HG03432 (cell line): Measurements from ENCODE around the gene NUP153.
"Not testable (repeated sequence)": the region's sequence is repeated elsewhere in the genome, so short reads cannot be mapped to it uniquely, and the experiment has no call there.

ENCODE experiments used
- ATAC-seq: cut with Tn5 transposase; IDR thresholded peaks from one replicate; pipeline ENCODE4 v1.9.1; 2021; ENCODE audit warnings: mild to moderate bottlenecking, moderate library complexity; ENCODE audit not compliant: unreplicated experiment

NUP153 gene

DNA sequence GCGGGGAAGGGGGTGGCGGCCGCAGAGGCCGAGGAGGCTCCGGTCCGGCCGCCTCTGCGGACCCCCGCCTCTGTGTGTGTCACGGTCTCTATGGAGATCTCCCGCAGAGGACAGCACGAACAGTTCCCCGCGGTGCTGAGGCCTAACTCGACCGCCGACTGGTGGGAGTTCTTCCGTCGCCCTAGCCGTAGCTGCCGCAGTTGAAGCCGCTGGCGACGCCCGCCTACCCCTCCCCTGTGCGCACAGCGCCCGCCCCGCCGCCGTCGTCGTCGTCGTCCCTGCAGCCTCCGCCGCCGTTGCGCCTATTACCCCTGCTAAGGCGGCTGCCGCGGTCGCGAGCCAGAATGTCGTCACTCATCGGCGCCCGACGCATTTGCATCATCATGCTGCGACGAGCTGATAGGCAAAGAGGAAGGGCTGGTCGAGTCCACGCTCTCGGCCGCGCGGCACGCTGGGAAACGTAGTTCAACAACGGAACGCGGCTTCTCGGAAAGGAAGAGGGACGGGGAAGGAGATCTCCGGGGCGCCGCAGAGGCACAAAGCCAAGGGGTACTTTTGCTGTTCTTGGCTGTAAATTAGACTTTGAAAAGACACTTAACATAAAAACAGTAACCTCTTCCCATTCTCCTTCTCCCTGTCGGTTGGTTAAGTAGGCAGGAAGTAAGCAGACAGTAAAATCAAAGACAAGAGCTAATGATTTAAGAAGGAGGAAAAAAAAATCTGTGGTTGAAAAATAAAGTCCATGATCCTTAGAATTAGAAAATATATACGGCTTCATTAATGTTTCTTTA, at the start of gene NUP153:
Gene NUP153, minus strand, starts transcription at position 346 of the 791 bp plus-strand sequence. CDS start 538 bp downstream, outside the sequence.
- ATAC-seq: peak; percentile 66

DNA sequence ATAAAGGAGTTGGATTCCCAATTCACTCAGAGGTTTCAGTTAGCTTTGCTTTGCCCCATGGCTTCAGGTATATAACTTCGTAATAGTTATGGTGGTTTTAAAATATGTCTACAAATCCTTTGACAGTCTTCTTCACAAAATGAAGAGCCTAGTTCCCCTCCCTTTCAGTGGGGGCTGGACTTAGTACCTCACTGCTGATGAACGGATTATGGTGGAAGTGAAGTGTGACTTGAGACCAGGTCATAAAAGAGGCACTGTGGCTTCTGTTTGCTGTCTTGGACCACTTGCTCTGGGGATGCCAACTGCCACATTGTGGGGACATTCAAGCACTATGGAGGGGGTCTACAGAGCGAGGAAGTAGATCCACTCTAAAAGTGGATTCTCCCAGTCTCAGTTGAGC, 47.5 kb upstream of the NUP153 start:
- ATAC-seq: no peak

DNA sequence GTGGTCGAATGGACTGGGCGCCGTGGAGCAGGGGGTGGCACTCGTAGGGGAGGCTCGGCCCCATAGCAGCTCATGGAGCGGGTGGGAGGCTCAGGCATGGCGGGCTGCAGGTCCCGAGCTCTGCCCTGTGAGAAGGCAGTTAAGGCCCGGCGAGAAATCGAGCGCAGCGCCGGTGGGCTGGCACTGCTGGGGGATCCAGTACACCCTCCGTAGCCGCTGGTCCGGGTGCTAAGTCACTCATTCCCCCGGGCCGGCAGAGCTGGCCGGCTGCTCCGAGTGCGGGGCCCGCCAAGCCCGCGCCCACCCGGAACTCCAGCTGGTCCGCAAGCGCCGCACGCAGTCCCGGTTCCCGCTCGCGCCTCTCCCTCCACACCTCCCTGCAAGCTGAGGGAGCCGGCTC, 38.6 kb upstream of the NUP153 start:
- not testable (repeated sequence) for ATAC-seq

DNA sequence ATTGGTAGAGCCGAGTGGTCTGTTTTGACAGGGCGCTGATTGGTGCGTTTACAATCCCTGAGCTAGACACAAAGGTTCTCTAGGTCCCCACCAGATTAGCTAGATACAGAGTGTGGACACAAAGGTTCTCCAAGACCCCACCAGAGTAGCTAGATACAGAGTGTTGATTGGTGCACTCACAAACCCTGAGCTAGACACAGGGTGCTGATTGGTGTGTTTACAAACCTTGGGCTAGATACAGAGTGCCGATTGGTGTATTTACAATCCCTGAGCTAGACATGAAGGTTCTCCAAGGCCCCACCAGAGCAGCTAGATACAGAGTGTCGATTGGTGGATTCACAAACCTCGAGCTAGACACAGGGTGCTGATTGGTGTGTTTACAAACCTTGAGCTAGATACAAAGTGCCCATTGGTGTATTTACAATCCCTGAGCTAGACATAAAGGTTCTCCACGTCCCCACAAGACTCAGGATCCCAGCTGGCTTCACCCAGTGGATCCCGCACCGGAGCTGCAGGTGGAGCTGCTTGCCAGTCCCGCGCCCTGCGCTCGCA, 38.1 kb upstream of the NUP153 start:
- ATAC-seq: not testable (repeated sequence)

DNA sequence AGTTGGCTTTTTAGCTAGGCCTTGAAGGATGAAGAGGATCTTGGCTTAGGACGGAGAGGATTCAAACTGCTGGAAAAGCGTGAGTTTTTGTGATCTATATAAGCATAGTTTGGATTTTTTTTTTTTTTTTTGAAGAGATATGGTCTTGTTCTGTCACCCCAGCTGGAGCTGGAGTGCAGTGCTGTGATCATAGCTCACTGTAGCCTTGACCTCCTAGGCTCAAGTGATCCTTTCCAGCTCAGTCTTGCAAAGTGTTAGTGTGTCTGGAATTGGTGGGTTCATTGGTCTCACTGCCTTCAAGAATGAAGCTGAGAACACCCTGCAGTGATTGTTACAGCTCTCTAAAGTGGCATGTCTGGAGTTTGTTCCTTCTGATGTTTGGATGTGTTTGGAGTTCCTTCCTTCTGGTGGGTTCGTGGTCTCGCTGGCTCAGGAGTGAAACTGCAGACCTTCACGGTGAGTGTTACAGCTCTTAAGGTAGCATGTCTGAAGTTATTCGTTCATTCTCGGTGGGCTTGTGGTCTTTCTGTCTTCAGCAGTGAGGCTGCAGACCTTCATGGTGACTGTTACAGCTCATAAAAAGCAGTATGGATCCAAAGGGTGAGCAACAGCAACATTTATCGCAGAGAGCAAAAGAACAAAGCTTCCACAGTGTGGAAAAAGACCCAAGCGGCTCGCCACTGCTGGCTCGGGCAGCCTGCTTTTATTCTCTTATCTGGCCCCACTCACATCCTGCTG, 37.5 kb upstream of the NUP153 start:
- ATAC-seq: no peak

DNA sequence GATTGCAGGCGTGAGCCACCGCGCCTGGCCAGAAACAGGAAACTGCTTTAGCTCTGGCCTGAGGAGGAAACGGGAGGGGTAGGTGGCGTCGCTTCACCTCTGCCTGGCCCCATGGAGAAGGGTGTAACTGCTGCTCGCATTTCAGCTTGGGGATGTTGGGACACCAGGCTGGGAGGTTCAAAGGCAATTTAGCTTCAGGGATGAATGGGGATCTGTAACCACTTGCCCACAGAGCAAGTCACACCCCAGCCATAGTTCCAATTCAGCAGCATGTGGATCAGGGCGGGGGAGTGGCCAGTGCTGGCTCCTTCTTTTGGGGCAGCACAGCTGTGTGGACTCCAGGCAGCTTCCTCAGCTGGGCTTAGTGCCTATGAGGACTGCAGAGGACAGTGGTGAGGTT, 34.8 kb upstream of the NUP153 start:
- no peak for ATAC-seq

DNA sequence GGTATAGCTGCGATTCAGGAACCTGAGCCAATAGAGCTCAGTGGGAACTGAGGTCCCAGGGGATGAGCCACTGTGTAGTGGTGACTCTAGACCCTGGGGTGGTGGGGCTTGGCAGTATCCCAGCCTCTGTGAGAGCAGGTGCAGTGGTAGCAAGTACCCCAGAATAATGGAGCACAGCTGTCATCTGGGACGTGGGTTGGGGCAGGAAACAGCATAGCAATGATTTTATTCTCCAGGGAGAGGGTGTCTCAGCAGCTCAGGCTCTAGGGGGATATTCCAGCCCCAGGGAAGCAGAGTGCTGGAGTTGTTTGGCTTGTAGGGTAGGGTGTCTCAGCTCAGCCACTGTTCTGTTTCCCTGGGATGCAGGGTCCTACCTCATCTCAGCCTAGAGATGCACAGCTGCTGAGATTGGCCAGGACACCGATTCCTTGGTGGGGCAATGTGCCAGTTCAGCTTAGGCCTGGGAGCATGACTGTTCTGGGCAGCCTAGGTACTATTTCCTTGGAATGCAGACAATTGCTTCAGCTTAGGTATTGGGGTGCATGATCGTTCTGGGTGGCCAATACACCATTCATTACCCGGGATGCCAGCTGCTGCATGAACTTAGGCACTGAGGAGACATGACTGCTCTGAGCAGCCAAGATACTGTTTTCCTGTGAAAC, 34.0 kb upstream of the NUP153 start:
- ATAC-seq: no peak

DNA sequence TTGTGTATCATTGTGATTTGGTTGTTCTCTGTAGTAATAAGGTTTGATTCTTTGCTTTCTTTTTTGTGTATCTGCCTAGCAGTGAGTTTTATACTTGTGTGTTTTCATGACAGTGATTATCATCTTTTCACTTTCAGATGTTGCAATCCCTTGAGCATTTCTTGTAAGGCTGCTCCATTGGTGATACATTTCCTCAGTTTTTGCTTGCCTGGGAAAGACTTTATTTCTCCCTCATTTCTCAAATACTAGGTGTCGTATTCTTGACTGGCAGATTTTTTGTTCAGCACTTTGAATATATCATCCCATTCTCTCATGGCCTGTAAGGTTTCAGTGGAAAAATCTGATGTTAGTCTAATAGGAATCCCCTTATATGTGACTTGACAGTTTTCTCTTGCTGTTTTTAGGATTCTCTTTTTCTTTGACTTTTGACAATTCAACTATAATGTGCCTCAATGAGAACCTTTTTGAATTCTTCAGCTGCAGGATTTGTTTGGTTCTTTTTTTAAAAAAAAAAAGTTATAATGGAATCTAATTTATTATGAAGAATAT, 31.1 kb upstream of the NUP153 start:
- no peak for ATAC-seq

DNA sequence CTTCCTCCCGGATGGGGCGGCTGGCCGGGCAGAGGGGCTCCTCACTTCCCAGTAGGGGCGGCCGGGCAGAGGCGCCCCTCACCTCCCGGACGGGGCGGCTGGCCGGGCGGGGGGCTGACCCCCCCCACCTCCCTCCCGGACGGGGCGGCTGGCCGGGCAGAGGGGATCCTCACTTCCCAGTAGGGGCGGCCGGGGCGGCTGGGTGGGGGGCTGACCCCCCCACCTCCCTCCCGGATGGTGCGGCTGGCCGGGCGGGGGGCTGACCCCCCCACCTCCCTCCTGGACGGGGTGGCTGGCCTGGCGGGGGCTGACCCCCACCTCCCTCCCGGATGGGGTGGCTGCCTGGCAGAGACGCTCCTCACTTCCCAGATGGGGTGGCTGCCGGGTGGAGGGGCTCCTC, 28.6 kb upstream of the NUP153 start:
- not testable (repeated sequence) for ATAC-seq

DNA sequence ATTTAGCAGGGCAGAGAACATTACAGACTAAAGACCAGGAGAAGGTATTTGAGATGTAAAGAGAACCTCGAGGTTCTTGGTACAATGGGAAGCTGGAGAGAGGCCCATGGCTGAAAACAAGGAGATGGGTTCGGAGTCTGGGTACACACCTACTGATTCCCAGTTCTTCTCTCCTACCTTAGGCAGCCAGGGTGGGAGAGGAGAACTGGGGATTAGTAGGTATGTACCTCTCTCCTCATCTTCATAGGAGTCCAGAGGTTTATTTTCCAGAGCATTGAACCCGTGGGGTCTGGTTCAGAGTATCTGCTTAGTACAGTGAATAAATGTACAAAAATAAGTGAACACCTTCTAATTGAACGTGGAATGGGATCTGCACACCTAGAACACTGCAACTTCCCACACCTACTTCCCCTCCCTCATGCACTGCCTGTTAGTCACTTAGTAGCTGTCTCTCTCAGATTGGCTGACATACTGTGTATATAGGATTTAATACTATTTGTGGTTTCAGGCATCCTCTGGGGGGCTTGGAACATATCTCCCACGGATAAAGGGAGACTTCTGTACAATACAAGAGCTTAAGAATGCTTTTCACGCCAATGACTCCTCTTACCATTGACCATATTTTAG, 23.5 kb upstream of the NUP153 start:
- no peak for ATAC-seq

DNA sequence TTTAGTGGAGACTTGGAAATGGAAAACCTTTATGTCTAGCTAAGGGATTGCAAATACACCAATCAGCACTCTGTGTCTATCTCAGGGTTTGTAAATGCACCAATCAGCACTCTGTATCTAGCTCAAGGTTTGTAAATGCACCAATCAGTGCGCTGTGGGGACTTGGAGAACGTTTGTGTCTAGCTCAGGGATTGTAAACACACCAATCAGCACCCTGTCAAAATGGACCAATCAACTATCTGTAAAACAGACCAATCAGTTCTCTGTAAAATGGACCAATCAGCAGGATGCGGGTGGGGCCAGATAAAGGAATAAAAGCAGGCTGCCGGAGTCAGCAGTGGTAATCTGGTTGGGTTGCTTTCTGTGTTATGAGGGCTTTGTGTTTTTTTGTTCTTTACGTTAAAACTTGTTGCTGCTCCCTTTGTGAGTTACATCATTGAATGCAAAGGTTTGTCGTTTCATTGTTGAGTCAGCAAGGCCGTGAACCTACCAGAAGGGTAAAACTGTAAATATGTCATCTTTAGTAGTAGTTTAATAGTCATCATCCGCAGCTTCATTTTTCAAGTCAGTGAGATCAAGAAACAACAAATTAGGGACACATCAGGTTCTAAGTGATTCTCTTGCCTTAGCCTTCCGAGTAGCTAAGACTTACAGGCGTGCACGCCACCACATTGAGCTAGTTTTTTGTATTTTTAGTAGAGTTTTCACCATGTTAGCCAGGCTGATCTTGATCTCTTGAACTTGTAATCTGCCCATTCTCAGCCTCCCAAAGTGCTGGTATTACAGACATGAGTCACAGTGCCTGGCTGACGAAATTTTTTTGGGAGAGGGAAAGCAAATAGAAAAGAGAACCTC, 22.7 kb upstream of the NUP153 start:
- no peak for ATAC-seq

DNA sequence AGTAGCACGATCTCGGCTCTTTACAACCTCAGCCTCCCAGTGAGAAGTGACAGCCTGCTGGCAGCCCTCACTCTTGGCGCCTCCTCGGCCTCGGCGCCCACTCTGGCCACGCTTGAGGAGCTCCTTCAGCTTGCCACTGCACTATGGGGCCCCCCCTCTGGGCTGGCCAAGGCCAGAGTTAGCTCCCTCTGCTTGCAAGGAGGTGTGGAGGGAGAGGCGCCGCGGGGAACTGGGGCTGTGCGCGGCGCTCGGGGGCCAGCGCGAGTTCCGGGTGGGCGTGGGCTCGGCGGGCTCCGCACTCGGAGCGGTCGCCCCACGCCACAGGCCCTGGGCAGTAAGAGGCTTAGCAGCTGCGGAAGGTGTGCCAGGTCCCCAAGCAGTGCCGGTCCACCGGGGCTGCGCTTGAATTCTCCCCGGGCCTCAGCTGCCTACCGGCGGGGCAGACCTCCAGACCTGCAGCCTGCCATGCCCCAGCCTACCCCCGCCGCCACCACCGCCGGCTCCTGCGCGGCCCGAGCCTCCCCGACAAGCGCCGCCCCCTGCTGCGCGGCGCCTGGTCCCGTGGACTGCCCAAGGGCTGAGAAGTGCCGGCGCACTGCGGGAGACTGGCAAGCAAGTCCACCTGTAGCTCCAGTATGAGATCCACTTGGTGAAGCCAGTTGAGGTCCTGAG, 22.0 kb upstream of the NUP153 start:
- ATAC-seq: no peak

DNA sequence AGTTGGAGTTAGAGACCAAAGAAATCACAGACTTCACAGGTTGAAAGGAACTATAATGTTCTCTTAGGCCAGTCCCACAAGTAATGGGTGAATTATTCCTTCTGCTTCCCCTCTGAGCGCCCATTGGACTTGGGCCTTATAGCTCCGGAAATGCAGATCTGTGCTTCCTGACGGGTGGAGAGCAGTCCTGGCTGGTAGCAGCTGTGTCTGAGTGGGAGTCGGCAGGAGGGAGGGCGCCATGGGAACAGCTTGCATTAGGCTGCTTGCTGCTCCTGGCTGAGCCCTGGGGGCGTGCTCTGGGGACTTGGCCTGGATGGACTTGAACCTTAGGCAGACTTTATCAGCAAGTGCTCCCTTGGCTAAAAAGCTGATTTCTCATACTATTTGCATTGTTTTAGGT, 18.4 kb upstream of the NUP153 start:
- no peak for ATAC-seq

DNA sequence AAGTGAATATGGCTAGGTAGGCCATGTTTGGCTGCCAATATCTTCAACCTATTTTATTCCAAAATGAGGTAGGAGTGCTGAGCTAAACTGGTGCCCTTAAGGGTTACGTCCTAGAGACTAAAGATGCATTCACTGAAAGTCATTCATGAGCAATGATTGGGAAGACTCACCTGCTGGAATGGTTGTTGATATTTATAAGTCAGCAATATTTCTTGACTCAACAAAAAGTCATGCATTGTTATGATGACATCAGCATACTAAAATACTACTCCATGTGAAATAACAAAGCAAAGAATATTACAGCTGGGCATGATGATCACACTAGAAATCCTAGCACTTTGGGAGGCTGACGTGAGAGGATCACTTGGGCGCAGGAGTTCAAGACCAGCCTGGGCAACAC, 17.6 kb upstream of the NUP153 start:
- ATAC-seq: no peak

DNA sequence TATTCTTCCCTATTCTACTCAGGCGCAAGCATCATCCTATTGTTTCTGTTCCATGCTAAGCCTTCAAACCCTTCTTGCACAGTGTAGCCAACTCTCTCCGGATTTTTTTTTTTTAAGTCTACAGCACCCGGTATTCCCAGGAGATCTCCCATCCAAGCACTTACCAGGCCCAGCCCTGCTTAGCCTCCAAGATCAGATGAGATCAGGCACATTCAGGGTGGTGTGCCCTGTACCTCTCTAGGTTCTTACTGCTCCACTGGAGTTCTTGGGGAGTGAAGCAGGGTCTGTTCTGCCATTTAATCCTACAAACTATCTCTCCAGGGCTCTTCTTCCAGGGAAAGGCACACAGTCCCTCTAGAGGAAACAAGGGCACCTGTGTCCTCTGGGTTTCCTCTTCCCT, 14.9 kb upstream of the NUP153 start:
- ATAC-seq: no peak

DNA sequence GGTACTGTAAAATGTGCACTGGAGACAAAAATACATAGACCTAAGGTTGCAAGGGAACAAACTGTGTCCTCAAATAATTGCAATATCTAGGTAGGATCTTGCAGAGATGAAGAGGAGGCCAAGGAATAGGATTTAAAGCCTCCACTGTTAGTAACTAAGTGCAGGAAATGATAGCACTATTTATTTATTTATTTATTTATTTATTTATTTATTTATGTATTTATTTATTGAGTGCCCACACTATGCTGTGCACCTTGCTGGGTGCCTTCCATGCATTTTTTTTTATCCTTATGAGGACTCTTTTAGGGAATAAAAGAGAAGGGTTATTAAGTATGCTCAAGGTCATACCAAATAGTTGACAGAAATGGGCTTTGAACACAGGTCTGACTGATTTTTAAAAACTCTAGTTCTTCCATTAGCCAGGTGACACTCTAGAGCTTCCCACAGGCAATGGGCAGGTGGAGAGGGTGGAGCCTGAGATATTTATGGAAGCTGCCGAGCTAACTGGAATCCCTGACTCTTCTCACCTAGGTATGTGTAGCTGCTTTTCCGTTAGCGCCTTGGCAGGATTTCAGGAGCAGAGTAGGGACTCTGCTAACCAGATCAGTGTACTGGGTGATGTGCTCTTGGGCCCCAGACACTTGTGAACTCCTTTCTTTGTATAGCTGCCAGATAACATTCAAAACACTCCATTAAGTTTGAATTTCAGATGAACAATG, 12.8 kb upstream of the NUP153 start:
- ATAC-seq: no peak

DNA sequence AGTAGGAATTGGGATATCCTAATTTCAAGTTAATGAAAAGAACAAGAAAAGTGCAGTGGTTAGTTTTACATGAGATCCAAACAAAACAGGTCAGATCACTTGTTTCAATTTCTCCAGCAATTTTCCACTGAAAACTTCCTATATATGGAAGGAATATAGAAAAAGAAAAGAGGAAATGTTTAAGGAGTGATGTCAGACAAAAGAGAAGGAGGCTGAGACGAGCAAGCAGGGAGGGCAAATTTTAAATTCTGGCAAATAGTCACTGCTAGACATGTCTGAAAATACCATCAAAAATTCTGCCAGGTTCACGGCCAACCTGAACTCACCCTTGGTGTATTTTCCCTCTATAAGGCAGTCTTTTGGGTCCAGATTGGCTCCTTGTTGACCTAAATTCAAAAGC, 9.5 kb upstream of the NUP153 start:
- ATAC-seq: no peak
